Right kidney (tissue), 1 donor: ENCODE measurements around the gene SLC25A27.

Experiments used
- DNase-seq: peaks from one replicate; pipeline ENCODE4 v3.0.0-alpha.2; 2016

Gene SLC25A27

GRCh38 chr6:46648869-46649492 is 3.8 kb upstream of the SLC25A27 start:
- no peak for DNase-seq

GRCh38 chr6:46651006-46651405 is 1.8 kb upstream of the SLC25A27 start:
- no peak for DNase-seq

- no peak for DNase-seq
These were observed 959 bp upstream of the SLC25A27 start for GRCh38 chr6:46651816-46652215.

GRCh38 chr6:46652232-46652602 is 558 bp upstream of the SLC25A27 start:
- no peak for DNase-seq

GRCh38 chr6:46653439-46654195 is 842 bp downstream of the SLC25A27 start:
- DNase-seq = no peak

GRCh38 chr6:46655803-46656202 is 3.0 kb downstream of the SLC25A27 start:
- DNase-seq = no peak

- DNase-seq = no peak
These were observed 4.9 kb downstream of the SLC25A27 start for GRCh38 chr6:46657642-46658041.

DNA sequence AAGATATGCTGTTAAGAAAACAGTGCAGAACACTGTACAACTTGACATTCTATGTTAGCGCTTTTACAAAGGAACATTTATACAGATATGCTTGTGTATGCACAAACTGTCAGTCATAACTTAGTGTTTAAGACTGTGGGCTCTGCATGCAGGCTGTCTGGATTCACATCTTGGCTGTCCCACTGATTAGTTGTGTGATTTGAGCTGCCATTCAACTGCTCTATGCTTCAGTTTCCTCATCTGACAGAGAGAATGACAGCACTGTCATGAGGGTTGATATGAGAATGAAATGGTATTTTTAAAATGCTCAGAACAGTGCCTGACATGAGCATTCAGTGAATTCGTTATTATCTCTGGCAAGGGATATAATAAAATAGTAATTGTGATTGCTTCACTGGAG is 8.7 kb downstream of the SLC25A27 start:
- DNase-seq = no peak

DNA sequence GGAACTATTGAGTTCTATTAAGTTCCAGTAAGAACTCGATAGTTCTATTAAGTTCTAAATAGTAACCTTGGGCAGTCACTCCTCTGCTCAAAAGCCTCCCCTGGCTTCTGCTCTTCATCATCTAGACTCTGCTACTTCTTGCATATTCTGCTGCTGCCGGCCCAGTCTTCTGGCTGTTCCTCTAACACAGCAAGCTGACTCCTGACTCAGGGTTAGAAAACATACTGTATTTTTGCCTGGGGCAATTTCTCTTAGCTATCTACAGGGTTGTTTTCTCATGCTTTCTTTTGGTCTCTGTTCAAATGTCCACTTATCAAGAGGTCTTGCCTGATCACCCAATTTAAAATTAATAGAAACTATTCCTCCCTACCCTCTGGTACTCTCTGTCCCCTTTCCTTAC is 14.6 kb downstream of the SLC25A27 start:
- DNase-seq = no peak

GRCh38 chr6:46674410-46674809 is 21.6 kb downstream of the SLC25A27 start:
- DNase-seq = no peak

DNA sequence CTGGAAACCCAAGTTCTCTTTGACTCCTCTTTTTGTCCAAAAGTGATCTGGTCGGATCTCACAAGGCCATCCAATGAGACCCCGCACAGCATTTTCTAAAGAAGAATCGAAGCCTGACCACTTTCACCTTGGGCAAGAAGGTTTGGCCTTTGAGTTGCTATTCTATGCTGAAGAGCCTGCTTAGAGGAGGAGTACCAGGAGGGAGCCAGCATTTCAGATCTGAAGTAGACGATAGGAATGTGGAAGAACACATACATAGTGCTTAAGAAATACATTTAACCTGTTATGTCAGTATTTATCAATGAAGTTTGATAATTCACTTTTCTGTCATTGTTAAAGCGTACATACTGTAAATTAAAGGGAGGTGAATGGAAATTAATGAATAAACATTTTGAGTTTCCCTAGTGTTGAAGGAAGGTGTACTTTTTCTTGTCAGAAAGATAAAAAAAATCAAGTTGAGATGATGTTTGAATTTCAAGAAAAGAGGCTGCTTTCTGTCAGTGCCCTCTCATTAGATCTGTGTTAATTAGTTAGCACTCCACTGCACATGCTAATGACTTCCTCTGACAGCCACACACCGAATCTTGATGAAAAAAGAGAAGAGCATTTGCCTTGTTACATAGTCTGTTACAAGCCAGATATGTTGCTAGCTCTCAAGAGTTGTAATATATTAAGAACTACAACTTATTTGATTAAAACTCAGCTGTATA is 24.0 kb downstream of the SLC25A27 start:
- no peak for DNase-seq

GRCh38 chr6:46677314-46677654 is 24.5 kb downstream of the SLC25A27 start:
- DNase-seq = no peak

DNA sequence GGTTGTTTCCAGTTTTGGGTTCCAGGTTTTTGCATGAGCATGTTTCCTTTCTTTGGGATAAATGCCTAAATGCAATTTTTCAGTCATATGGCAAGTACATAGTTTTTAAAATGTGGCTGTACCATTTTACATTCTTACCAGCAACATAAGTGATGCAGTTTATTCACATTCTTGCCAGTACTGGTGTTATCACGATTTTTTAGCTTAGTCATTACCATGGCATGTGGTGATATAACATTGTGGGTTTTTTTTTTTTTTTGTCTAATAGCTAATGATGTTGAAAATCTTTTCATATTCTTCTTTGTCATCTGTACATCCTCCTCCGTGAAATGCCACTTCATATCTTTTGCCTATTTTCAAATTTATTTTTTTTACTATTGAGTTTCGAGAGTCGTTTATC is 32.0 kb downstream of the SLC25A27 start:
- no peak for DNase-seq

- DNase-seq = no peak
These were observed 34.9 kb downstream of the SLC25A27 start, which contains the start of gene TDRD6 for GRCh38 chr6:46687619-46688097. Gene TDRD6, plus strand, starts transcription at chr6:46687885. Its CDS starts 244 bp downstream, at chr6:46688129.

DNA sequence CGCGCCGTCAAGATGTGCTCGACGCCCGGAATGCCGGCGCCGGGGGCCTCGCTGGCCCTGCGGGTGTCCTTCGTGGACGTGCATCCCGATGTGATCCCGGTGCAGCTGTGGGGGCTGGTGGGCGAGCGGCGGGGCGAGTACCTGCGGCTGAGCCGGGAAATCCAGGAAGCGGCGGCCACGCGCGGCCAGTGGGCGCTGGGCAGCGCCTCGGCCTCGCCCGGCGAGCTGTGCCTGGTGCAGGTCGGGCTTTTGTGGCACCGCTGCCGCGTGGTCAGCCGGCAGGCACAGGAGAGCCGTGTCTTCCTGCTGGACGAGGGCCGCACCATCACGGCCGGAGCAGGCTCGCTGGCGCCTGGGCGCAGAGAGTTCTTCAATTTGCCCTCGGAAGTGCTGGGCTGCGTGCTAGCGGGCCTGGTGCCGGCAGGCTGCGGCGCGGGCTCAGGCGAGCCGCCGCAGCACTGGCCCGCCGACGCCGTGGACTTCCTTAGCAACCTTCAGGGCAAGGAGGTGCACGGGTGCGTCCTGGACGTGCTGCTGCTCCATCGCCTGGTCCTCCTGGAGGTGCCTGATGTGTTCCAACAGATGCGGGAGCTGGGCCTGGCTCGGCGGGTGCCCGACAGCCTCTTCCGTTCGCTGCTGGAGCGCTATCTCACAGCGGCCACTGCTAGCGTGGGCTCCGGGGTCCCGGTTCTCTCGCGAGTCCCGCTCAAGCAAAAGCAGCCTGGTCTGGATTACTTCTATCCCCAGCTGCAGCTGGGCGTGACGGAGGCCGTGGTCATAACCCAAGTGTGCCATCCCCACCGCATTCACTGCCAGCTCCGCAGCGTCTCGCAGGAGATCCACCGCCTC is 35.6 kb downstream of the SLC25A27 start:
- no peak for DNase-seq

DNA sequence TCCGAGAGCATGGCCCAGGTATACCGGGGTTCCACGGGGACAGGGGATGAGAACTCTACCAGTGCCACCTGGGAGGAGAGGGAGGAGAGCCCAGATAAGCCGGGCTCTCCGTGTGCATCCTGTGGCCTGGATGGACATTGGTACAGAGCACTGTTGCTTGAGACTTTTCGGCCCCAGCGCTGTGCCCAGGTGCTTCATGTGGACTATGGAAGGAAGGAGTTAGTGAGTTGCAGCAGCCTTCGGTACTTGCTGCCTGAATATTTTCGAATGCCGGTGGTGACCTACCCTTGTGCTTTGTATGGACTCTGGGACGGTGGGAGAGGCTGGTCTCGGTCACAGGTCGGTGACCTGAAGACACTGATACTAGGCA is 36.2 kb downstream of the SLC25A27 start:
- no peak for DNase-seq

DNA sequence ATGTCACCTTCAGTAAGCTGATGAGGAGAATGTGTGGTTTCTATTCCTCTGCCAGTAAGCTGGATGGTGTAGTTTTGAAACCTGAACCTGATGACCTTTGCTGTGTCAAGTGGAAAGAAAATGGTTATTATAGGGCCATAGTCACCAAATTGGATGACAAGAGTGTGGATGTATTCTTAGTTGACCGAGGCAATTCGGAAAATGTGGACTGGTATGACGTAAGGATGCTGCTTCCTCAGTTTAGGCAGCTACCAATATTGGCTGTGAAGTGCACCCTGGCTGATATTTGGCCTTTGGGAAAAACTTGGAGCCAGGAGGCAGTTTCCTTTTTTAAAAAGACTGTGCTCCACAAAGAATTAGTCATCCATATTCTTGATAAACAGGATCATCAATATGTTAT is 36.9 kb downstream of the SLC25A27 start:
- no peak for DNase-seq

DNA sequence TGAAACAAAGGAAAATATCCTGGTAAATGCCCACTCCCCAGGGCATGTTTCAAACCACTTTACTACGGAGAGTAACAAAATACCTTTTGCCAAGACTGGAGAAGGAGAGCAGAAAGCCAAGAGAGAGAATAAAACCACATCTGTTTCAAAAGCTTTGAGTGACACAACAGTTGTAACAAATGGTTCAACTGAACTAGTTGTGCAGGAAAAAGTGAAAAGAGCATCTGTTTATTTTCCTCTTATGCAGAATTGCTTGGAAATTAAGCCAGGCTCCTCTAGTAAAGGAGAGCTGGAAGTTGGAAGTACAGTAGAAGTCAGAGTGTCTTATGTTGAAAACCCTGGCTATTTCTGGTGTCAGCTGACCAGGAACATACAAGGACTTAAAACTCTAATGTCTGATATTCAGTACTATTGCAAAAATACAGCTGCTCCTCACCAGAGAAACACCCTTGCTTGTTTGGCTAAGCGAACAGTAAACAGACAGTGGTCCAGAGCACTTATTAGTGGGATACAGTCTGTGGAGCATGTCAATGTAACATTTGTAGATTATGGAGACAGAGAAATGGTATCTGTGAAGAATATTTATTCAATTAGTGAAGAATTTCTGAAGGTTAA is 37.5 kb downstream of the SLC25A27 start:
- DNase-seq = no peak

GRCh38 chr6:46690911-46691451 is 38.2 kb downstream of the SLC25A27 start:
- no peak for DNase-seq

- no peak for DNase-seq
These were observed 47.2 kb downstream of the SLC25A27 start for GRCh38 chr6:46699970-46700369.

- no peak for DNase-seq
These were observed 51.8 kb downstream of the SLC25A27 start for GRCh38 chr6:46704562-46704961.

DNA sequence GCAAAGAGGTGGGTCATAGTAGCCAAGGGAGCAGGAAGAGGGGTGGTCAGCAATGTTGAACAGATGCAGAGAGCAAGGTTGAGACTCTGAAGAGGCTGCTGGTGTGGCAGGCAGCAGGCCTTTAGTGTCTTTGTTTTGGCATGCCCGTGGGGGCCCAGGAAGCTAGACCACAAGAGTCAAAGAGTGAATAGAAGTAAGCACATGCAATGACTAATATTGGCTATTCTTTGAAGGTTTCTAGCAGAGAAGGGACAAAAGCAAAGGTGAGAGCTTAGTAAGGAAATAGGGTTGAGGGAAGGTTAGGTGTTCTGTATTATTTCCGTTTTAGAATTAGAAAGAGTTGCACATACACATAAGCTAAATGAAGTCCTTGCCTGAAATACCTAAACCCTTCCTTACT is 53.7 kb downstream of the SLC25A27 start:
- no peak for DNase-seq
